ENCODE results near the gene CRACDL.

GRCh38 chr2:98761267-98761781 is 174.7 kb downstream of the CRACDL start:
- TF ChIP-seq CTCF (IDR thresholded peaks at IDR 0.05) (no peak), POLR2A (IDR thresholded peaks at IDR 0.05) (no peak)
